GM23338 (cell line): ENCODE results near the gene MED12L. TPM values are rescaled to one million over a fixed set of nuclear protein-coding genes. Genes with fewer than 3 reads are reported as not detected.

Experiments
- ATAC-seq: fragments of 200-7000 bp; cut with Tn5 transposase; 3 replicates; pipeline ENCODE4 v1.9.1; 2020
- DNase-seq: peaks from one replicate; pipeline ENCODE4 v3.0.0-alpha.2; 2015; ENCODE audit warnings: low spot score
- H2AFZ ChIP-seq: fragments of 200-600 bp; sonication (generic); 2 replicates; pipeline ENCODE4 v1.8.0; 2016; ENCODE audit warnings: antibody characterized with exemption, mild to moderate bottlenecking, moderate library complexity
- H3F3A ChIP-seq: fragments of 200-600 bp; sonication (generic); replicated peaks from 2 replicates; pipeline ENCODE4 v1.8.0; 2017; ENCODE audit warnings: antibody characterized with exemption, mixed run types, low read depth
- H3K27ac ChIP-seq: fragments of 200-600 bp; sonication (generic); 2 replicates; pipeline ENCODE4 v1.6.1; 2016; ENCODE audit warnings: low read depth
- H3K27me3 ChIP-seq: fragments of 200-600 bp; sonication (generic); 2 replicates; pipeline ENCODE4 v1.8.0; 2016; ENCODE audit warnings: mild to moderate bottlenecking, mixed run types, moderate library complexity; ENCODE audit not compliant: insufficient read depth
- H3K36me3 ChIP-seq: fragments of 200-600 bp; sonication (generic); 2 replicates; pipeline ENCODE4 v1.8.0; 2016; ENCODE audit warnings: mild to moderate bottlenecking; ENCODE audit not compliant: insufficient read depth
- H3K4me1 ChIP-seq: fragments of 200-600 bp; sonication (generic); 2 replicates; pipeline ENCODE4 v1.8.0; 2016; ENCODE audit warnings: mild to moderate bottlenecking, moderate library complexity; ENCODE audit not compliant: insufficient read depth
- H3K4me2 ChIP-seq: fragments of 200-600 bp; sonication (generic); 2 replicates; pipeline ENCODE4 v1.7.1; 2017; ENCODE audit warnings: mixed run types
- H3K4me3 ChIP-seq: fragments of 200-600 bp; sonication (generic); 2 replicates; pipeline ENCODE4 v1.6.1; 2016; ENCODE audit warnings: mixed run types
- H3K79me2 ChIP-seq: fragments of 200-600 bp; sonication (generic); replicated peaks from 2 replicates; pipeline ENCODE4 v1.8.0; 2017; ENCODE audit warnings: mild to moderate bottlenecking; ENCODE audit not compliant: insufficient read depth
- H3K9me2 ChIP-seq: fragments of 200-600 bp; sonication (generic); 2 replicates; pipeline ENCODE4 v1.8.0; 2017; ENCODE audit not compliant: insufficient read depth
- H4K20me1 ChIP-seq: fragments of 200-600 bp; sonication (generic); replicated peaks from 2 replicates; pipeline ENCODE4 v1.8.0; 2017; ENCODE audit warnings: mild to moderate bottlenecking; ENCODE audit not compliant: insufficient read depth
- H3K27ac Mint-ChIP-seq: 2 replicates; pipeline ENCODE4 v1.8.0; 2020; ENCODE audit warnings: inconsistent platforms, mild to moderate bottlenecking, moderate library complexity, mixed read lengths
- H3K27me3 Mint-ChIP-seq: 3 replicates; pipeline ENCODE4 v1.8.0; 2022; ENCODE audit warnings: low read depth, mild to moderate bottlenecking, moderate library complexity, mixed read lengths, inconsistent platforms; ENCODE audit not compliant: insufficient read depth, poor library complexity
- H3K36me3 Mint-ChIP-seq: 3 replicates; pipeline ENCODE4 v1.8.0; 2021; ENCODE audit warnings: low read depth, mild to moderate bottlenecking, inconsistent platforms, moderate library complexity, mixed read lengths
- H3K4me1 Mint-ChIP-seq: 3 replicates; pipeline ENCODE4 v1.8.0; 2020; ENCODE audit warnings: mild to moderate bottlenecking, inconsistent platforms, mixed read lengths
- H3K4me3 Mint-ChIP-seq: 3 replicates; pipeline ENCODE4 v1.8.0; 2021; ENCODE audit warnings: moderate library complexity, mild to moderate bottlenecking, inconsistent platforms, mixed read lengths
- H3K9me3 Mint-ChIP-seq: 3 replicates; pipeline ENCODE4 v1.8.0; 2020; ENCODE audit warnings: moderate library complexity, mild to moderate bottlenecking, inconsistent platforms, mixed read lengths
- EZH2 ChIP-seq: fragments of 200-600 bp; sonication (generic); IDR thresholded peaks from one replicate; pipeline ENCODE4 v1.8.0; 2017; ENCODE audit warnings: antibody characterized with exemption, mild to moderate bottlenecking, low read depth; ENCODE audit not compliant: unreplicated experiment
- EZH2phosphoT487 ChIP-seq: fragments of 200-600 bp; sonication (generic); IDR thresholded peaks from one replicate; pipeline ENCODE4 v1.8.1; 2018; ENCODE audit warnings: antibody characterized with exemption; ENCODE audit not compliant: unreplicated experiment
- NANOG ChIP-seq: IDR thresholded peaks from 2 replicates; pipeline ENCODE4 v1.6.1; 2016; ENCODE audit warnings: antibody characterized with exemption, borderline replicate concordance
- POLR2AphosphoS5 ChIP-seq: IDR thresholded peaks from 2 replicates; pipeline ENCODE4 v1.6.1; 2016; ENCODE audit warnings: antibody characterized with exemption, low read depth
- STAT1 ChIP-seq: IDR thresholded peaks from one replicate; pipeline ENCODE4 v1.6.1; 2016; ENCODE audit warnings: antibody characterized with exemption; ENCODE audit not compliant: unreplicated experiment
- ZNF114 ChIP-seq: fragments of 250-450 bp; sonication (Bioruptor Pico); IDR thresholded peaks from 2 replicates; pipeline ENCODE4 v1.5.0; 2020; ENCODE audit warnings: mild to moderate bottlenecking, moderate library complexity
- ZNF331 ChIP-seq: fragments of 250-450 bp; sonication (Bioruptor Pico); IDR thresholded peaks from 2 replicates; pipeline ENCODE4 v1.5.0; 2020; ENCODE audit warnings: low read depth, mild to moderate bottlenecking, moderate library complexity
- polyA plus RNA-seq: library from polyadenylated mRNA; unstranded; fragments of >200 nt; fragmentation: Nextera tagmentation; extraction: Ambion mirVana; gene quantifications from 2 replicates; pipeline ENCODE4 v1.2.1, GENCODE V29; 2016
- total RNA-seq: library from RNA; depleted of rRNA; stranded (reverse); fragments of >200 nt; shearing (Covaris generic); gene quantifications from 2 replicates; pipeline ENCODE4 v1.2.3, GENCODE V29; 2014
- TF ChIP-seq, protein P1 (sequence below): IDR thresholded peaks from one replicate; pipeline ENCODE4 v1.6.1; 2018; ENCODE audit warnings: antibody characterized with exemption; ENCODE audit not compliant: unreplicated experiment
- TF ChIP-seq, protein P2 (sequence below): IDR thresholded peaks from 2 replicates; pipeline ENCODE4 v1.6.1; 2016; ENCODE audit warnings: antibody characterized with exemption
- TF ChIP-seq, protein P3 (sequence below), 2 experiments: fragments of 200-600 bp in 1 of 2; sonication (generic) in 1 of 2; conservative IDR thresholded peaks; 2 replicates each; pipeline versions ENCODE4 v1.5.1 to v1.6.1; 2016 to 2017; ENCODE audit warnings: antibody characterized with exemption in 2 of 2, low read depth in 2 of 2, mild to moderate bottlenecking in 2 of 2, moderate library complexity in 1 of 2

Gene MED12L
- total and polyA plus RNA-seq, 2 experiments from 2014 or later = 5.7 to 25.0 TPM

DNA sequence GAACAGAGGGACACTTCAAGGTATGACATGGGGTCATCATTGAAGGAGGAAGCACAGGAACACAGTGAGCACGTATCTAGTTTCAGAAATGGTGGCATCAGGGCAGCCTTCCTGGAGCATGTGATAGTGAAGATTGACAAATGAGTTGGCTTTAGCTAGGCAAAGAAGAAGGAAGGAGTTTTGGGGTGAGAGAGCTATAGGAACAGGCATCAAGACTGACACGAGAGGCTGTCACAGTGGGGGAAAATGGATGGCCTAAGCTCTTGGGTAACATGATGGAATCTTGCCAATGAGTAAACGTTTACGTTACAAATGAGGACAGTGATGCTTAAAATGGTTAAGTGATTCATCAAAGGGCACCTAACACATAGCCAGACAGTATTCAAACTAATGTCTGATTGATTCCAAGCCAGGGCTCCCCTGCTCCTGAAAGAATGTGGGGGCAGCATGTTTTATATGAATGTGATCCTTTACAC lies 140.7 kb downstream of the MED12L start (continued):
- TF ChIP-seq STAT1 (no peak), EZH2 (no peak), POLR2AphosphoS5 (no peak), EZH2phosphoT487 (no peak), NANOG (no peak), ZNF331 (CRISPR knock-in tag) (no peak), ZNF114 (no peak)
- TF ChIP-seq, protein P1, sequence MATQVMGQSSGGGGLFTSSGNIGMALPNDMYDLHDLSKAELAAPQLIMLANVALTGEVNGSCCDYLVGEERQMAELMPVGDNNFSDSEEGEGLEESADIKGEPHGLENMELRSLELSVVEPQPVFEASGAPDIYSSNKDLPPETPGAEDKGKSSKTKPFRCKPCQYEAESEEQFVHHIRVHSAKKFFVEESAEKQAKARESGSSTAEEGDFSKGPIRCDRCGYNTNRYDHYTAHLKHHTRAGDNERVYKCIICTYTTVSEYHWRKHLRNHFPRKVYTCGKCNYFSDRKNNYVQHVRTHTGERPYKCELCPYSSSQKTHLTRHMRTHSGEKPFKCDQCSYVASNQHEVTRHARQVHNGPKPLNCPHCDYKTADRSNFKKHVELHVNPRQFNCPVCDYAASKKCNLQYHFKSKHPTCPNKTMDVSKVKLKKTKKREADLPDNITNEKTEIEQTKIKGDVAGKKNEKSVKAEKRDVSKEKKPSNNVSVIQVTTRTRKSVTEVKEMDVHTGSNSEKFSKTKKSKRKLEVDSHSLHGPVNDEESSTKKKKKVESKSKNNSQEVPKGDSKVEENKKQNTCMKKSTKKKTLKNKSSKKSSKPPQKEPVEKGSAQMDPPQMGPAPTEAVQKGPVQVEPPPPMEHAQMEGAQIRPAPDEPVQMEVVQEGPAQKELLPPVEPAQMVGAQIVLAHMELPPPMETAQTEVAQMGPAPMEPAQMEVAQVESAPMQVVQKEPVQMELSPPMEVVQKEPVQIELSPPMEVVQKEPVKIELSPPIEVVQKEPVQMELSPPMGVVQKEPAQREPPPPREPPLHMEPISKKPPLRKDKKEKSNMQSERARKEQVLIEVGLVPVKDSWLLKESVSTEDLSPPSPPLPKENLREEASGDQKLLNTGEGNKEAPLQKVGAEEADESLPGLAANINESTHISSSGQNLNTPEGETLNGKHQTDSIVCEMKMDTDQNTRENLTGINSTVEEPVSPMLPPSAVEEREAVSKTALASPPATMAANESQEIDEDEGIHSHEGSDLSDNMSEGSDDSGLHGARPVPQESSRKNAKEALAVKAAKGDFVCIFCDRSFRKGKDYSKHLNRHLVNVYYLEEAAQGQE = no peak
- TF ChIP-seq, protein P2, sequence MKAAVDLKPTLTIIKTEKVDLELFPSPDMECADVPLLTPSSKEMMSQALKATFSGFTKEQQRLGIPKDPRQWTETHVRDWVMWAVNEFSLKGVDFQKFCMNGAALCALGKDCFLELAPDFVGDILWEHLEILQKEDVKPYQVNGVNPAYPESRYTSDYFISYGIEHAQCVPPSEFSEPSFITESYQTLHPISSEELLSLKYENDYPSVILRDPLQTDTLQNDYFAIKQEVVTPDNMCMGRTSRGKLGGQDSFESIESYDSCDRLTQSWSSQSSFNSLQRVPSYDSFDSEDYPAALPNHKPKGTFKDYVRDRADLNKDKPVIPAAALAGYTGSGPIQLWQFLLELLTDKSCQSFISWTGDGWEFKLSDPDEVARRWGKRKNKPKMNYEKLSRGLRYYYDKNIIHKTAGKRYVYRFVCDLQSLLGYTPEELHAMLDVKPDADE = no peak
- TF ChIP-seq, protein P3, sequence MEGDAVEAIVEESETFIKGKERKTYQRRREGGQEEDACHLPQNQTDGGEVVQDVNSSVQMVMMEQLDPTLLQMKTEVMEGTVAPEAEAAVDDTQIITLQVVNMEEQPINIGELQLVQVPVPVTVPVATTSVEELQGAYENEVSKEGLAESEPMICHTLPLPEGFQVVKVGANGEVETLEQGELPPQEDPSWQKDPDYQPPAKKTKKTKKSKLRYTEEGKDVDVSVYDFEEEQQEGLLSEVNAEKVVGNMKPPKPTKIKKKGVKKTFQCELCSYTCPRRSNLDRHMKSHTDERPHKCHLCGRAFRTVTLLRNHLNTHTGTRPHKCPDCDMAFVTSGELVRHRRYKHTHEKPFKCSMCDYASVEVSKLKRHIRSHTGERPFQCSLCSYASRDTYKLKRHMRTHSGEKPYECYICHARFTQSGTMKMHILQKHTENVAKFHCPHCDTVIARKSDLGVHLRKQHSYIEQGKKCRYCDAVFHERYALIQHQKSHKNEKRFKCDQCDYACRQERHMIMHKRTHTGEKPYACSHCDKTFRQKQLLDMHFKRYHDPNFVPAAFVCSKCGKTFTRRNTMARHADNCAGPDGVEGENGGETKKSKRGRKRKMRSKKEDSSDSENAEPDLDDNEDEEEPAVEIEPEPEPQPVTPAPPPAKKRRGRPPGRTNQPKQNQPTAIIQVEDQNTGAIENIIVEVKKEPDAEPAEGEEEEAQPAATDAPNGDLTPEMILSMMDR (conservative IDR thresholded peaks at IDR 0.05; ENCODE audit: low read depth in 2 of 2) = no peak

DNA sequence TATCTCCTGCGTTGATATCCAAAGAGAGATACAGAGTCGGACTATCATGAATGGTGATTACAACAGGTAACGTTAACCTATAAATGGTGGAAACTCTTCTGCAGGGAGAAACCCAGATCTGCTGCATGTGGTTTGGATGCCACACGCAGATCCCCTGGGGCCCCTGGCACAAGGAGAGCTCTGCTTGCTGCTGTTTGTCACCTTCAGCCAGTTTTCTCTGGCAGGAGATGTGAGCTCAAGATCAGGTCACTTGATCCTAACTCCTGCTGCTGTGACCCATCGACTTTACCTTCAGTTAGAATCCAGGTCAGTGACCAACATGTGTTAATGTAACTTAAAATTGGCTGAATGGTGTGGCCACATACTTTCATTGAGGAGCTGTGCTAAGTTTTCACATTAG lies 141.4 kb downstream of the MED12L start:
- no peak overlapping the region for H3K27ac Mint-ChIP-seq
- ATAC-seq = no peak

More for the DNA sequence above, 141.4 kb downstream of the MED12L start:
- Mint-ChIP-seq H3K27me3 (no peaks in the 10 kb centered on the region), H3K9me3 (peaks cover 7% of the 10 kb centered on the region; the same call in 2 of the 3 replicates), H3K36me3 (peaks cover 16% of the 10 kb centered on the region), H3K4me3 (no peak overlapping the region), H3K4me1 (peaks cover 28% of the 10 kb centered on the region)
- TF ChIP-seq NANOG = no peak
- Histone ChIP-seq H3K4me2 (no peak overlapping the region), H2AFZ (no peak overlapping the region), H3K4me1 (peaks cover 28% of the 10 kb centered on the region), H3K9me2 (no peaks in the 10 kb centered on the region), H3K27me3 (no peaks in the 10 kb centered on the region), H3K27ac (no peak overlapping the region), H4K20me1 (no peaks in the 10 kb centered on the region), H3K4me3 (no peak overlapping the region), H3F3A (no peaks in the 10 kb centered on the region), H3K79me2 (no peaks in the 10 kb centered on the region; the same call in 1 of the 2 replicates), H3K36me3 (no peaks in the 10 kb centered on the region)
- DNase-seq = no peak
